GM23338 (cell line): Measurements from ENCODE around the gene SYT12. TPM values are rescaled to one million over a fixed set of nuclear protein-coding genes. Genes with fewer than 3 reads are reported as not detected.

Experiments used
- ATAC-seq: fragments of 200-7000 bp; cut with Tn5 transposase; 3 replicates; pipeline ENCODE4 v1.9.1; 2020
- DNase-seq: peaks from one replicate; pipeline ENCODE4 v3.0.0-alpha.2; 2015; ENCODE audit warnings: low spot score
- H2AFZ ChIP-seq: fragments of 200-600 bp; sonication (generic); 2 replicates; pipeline ENCODE4 v1.8.0; 2016; ENCODE audit warnings: antibody characterized with exemption, mild to moderate bottlenecking, moderate library complexity
- H3F3A ChIP-seq: fragments of 200-600 bp; sonication (generic); replicated peaks from 2 replicates; pipeline ENCODE4 v1.8.0; 2017; ENCODE audit warnings: antibody characterized with exemption, mixed run types, low read depth
- H3K27ac ChIP-seq: fragments of 200-600 bp; sonication (generic); 2 replicates; pipeline ENCODE4 v1.6.1; 2016; ENCODE audit warnings: low read depth
- H3K27me3 ChIP-seq: fragments of 200-600 bp; sonication (generic); 2 replicates; pipeline ENCODE4 v1.8.0; 2016; ENCODE audit warnings: mild to moderate bottlenecking, mixed run types, moderate library complexity; ENCODE audit not compliant: insufficient read depth
- H3K36me3 ChIP-seq: fragments of 200-600 bp; sonication (generic); 2 replicates; pipeline ENCODE4 v1.8.0; 2016; ENCODE audit warnings: mild to moderate bottlenecking; ENCODE audit not compliant: insufficient read depth
- H3K4me1 ChIP-seq: fragments of 200-600 bp; sonication (generic); 2 replicates; pipeline ENCODE4 v1.8.0; 2016; ENCODE audit warnings: mild to moderate bottlenecking, moderate library complexity; ENCODE audit not compliant: insufficient read depth
- H3K4me2 ChIP-seq: fragments of 200-600 bp; sonication (generic); 2 replicates; pipeline ENCODE4 v1.7.1; 2017; ENCODE audit warnings: mixed run types
- H3K4me3 ChIP-seq: fragments of 200-600 bp; sonication (generic); 2 replicates; pipeline ENCODE4 v1.6.1; 2016; ENCODE audit warnings: mixed run types
- H3K79me2 ChIP-seq: fragments of 200-600 bp; sonication (generic); replicated peaks from 2 replicates; pipeline ENCODE4 v1.8.0; 2017; ENCODE audit warnings: mild to moderate bottlenecking; ENCODE audit not compliant: insufficient read depth
- H3K9me2 ChIP-seq: fragments of 200-600 bp; sonication (generic); 2 replicates; pipeline ENCODE4 v1.8.0; 2017; ENCODE audit not compliant: insufficient read depth
- H4K20me1 ChIP-seq: fragments of 200-600 bp; sonication (generic); replicated peaks from 2 replicates; pipeline ENCODE4 v1.8.0; 2017; ENCODE audit warnings: mild to moderate bottlenecking; ENCODE audit not compliant: insufficient read depth
- H3K27ac Mint-ChIP-seq: 2 replicates; pipeline ENCODE4 v1.8.0; 2020; ENCODE audit warnings: inconsistent platforms, mild to moderate bottlenecking, moderate library complexity, mixed read lengths
- H3K27me3 Mint-ChIP-seq: 3 replicates; pipeline ENCODE4 v1.8.0; 2022; ENCODE audit warnings: low read depth, mild to moderate bottlenecking, moderate library complexity, mixed read lengths, inconsistent platforms; ENCODE audit not compliant: insufficient read depth, poor library complexity
- H3K36me3 Mint-ChIP-seq: 3 replicates; pipeline ENCODE4 v1.8.0; 2021; ENCODE audit warnings: low read depth, mild to moderate bottlenecking, inconsistent platforms, moderate library complexity, mixed read lengths
- H3K4me1 Mint-ChIP-seq: 3 replicates; pipeline ENCODE4 v1.8.0; 2020; ENCODE audit warnings: mild to moderate bottlenecking, inconsistent platforms, mixed read lengths
- H3K4me3 Mint-ChIP-seq: 3 replicates; pipeline ENCODE4 v1.8.0; 2021; ENCODE audit warnings: moderate library complexity, mild to moderate bottlenecking, inconsistent platforms, mixed read lengths
- H3K9me3 Mint-ChIP-seq: 3 replicates; pipeline ENCODE4 v1.8.0; 2020; ENCODE audit warnings: moderate library complexity, mild to moderate bottlenecking, inconsistent platforms, mixed read lengths
- CREB1 ChIP-seq: fragments of 250-450 bp; sonication (Bioruptor Pico); IDR thresholded peaks from 2 replicates; pipeline ENCODE4 v1.5.0; 2020; ENCODE audit warnings: low read depth, mild to moderate bottlenecking, moderate library complexity
- EZH2phosphoT487 ChIP-seq: fragments of 200-600 bp; sonication (generic); IDR thresholded peaks from one replicate; pipeline ENCODE4 v1.8.1; 2018; ENCODE audit warnings: antibody characterized with exemption; ENCODE audit not compliant: unreplicated experiment
- NANOG ChIP-seq: IDR thresholded peaks from 2 replicates; pipeline ENCODE4 v1.6.1; 2016; ENCODE audit warnings: antibody characterized with exemption, borderline replicate concordance
- ZNF114 ChIP-seq: fragments of 250-450 bp; sonication (Bioruptor Pico); IDR thresholded peaks from 2 replicates; pipeline ENCODE4 v1.5.0; 2020; ENCODE audit warnings: mild to moderate bottlenecking, moderate library complexity
- ZNF331 ChIP-seq: fragments of 250-450 bp; sonication (Bioruptor Pico); IDR thresholded peaks from 2 replicates; pipeline ENCODE4 v1.5.0; 2020; ENCODE audit warnings: low read depth, mild to moderate bottlenecking, moderate library complexity
- polyA plus RNA-seq: library from polyadenylated mRNA; unstranded; fragments of >200 nt; fragmentation: Nextera tagmentation; extraction: Ambion mirVana; gene quantifications from 2 replicates; pipeline ENCODE4 v1.2.1, GENCODE V29; 2016
- total RNA-seq: library from RNA; depleted of rRNA; stranded (reverse); fragments of >200 nt; shearing (Covaris generic); gene quantifications from 2 replicates; pipeline ENCODE4 v1.2.3, GENCODE V29; 2014
- TF ChIP-seq, protein P1 (sequence below): IDR thresholded peaks from 2 replicates; pipeline ENCODE4 v1.6.1; 2016; ENCODE audit warnings: antibody characterized with exemption
- TF ChIP-seq, protein P2 (sequence below): fragments of 250-450 bp; sonication (Bioruptor Pico); IDR thresholded peaks from 2 replicates; pipeline ENCODE4 v1.5.0; 2020; ENCODE audit warnings: mild to moderate bottlenecking, moderate library complexity
- TF ChIP-seq, protein P3 (sequence below), 2 experiments: fragments of 200-600 bp in 1 of 2; sonication (generic) in 1 of 2; conservative IDR thresholded peaks; 2 replicates each; pipeline versions ENCODE4 v1.5.1 to v1.6.1; 2016 to 2017; ENCODE audit warnings: antibody characterized with exemption in 2 of 2, low read depth in 2 of 2, mild to moderate bottlenecking in 2 of 2, moderate library complexity in 1 of 2

Gene SYT12
- total and polyA plus RNA-seq, 2 experiments from 2014 or later = 0.92 to 2.5 TPM

DNA sequence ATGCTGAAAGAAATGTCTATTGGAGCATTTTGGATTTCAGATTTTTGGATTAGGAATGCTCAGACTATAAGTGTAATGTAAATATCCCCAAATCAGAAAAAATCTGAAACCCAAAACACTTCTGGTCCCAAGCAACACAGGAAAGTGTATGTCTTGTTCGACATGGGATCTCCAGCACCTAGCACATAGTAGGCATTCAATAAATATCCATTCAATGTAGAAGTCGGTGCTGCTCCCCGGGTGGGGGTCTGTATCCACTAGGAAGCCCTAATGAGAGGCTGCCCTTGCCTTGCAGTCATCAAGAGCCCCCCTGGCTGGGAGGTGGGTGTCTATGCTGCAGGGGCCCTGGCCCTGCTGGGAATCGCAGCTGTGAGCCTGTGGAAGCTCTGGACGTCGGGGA lies 11.4 kb downstream of the SYT12 start:
- Mint-ChIP-seq H3K27ac (no peak overlapping the region), H3K27me3 (peaks cover 11% of the 10 kb centered on the region)
- H3K27ac ChIP-seq = no peak overlapping the region

More for the DNA sequence above, 11.4 kb downstream of the SYT12 start:
- H4K20me1 ChIP-seq = no peaks in the 10 kb centered on the region
- no peaks in the 10 kb centered on the region for H3K9me3 Mint-ChIP-seq
- no peaks in the 10 kb centered on the region; the same call in 1 of the 2 replicates for H3K4me1 ChIP-seq
- no peaks in the 10 kb centered on the region for H3K36me3 Mint-ChIP-seq
- no peak overlapping the region for H3K4me2 ChIP-seq
- TF ChIP-seq ZNF114 (no peak), NANOG (no peak), ZNF331 (CRISPR knock-in tag) (no peak), CREB1 (CRISPR knock-in tag) (no peak), EZH2phosphoT487 (no peak)
- TF ChIP-seq, protein P1, sequence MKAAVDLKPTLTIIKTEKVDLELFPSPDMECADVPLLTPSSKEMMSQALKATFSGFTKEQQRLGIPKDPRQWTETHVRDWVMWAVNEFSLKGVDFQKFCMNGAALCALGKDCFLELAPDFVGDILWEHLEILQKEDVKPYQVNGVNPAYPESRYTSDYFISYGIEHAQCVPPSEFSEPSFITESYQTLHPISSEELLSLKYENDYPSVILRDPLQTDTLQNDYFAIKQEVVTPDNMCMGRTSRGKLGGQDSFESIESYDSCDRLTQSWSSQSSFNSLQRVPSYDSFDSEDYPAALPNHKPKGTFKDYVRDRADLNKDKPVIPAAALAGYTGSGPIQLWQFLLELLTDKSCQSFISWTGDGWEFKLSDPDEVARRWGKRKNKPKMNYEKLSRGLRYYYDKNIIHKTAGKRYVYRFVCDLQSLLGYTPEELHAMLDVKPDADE = no peak
- TF ChIP-seq, protein P2, sequence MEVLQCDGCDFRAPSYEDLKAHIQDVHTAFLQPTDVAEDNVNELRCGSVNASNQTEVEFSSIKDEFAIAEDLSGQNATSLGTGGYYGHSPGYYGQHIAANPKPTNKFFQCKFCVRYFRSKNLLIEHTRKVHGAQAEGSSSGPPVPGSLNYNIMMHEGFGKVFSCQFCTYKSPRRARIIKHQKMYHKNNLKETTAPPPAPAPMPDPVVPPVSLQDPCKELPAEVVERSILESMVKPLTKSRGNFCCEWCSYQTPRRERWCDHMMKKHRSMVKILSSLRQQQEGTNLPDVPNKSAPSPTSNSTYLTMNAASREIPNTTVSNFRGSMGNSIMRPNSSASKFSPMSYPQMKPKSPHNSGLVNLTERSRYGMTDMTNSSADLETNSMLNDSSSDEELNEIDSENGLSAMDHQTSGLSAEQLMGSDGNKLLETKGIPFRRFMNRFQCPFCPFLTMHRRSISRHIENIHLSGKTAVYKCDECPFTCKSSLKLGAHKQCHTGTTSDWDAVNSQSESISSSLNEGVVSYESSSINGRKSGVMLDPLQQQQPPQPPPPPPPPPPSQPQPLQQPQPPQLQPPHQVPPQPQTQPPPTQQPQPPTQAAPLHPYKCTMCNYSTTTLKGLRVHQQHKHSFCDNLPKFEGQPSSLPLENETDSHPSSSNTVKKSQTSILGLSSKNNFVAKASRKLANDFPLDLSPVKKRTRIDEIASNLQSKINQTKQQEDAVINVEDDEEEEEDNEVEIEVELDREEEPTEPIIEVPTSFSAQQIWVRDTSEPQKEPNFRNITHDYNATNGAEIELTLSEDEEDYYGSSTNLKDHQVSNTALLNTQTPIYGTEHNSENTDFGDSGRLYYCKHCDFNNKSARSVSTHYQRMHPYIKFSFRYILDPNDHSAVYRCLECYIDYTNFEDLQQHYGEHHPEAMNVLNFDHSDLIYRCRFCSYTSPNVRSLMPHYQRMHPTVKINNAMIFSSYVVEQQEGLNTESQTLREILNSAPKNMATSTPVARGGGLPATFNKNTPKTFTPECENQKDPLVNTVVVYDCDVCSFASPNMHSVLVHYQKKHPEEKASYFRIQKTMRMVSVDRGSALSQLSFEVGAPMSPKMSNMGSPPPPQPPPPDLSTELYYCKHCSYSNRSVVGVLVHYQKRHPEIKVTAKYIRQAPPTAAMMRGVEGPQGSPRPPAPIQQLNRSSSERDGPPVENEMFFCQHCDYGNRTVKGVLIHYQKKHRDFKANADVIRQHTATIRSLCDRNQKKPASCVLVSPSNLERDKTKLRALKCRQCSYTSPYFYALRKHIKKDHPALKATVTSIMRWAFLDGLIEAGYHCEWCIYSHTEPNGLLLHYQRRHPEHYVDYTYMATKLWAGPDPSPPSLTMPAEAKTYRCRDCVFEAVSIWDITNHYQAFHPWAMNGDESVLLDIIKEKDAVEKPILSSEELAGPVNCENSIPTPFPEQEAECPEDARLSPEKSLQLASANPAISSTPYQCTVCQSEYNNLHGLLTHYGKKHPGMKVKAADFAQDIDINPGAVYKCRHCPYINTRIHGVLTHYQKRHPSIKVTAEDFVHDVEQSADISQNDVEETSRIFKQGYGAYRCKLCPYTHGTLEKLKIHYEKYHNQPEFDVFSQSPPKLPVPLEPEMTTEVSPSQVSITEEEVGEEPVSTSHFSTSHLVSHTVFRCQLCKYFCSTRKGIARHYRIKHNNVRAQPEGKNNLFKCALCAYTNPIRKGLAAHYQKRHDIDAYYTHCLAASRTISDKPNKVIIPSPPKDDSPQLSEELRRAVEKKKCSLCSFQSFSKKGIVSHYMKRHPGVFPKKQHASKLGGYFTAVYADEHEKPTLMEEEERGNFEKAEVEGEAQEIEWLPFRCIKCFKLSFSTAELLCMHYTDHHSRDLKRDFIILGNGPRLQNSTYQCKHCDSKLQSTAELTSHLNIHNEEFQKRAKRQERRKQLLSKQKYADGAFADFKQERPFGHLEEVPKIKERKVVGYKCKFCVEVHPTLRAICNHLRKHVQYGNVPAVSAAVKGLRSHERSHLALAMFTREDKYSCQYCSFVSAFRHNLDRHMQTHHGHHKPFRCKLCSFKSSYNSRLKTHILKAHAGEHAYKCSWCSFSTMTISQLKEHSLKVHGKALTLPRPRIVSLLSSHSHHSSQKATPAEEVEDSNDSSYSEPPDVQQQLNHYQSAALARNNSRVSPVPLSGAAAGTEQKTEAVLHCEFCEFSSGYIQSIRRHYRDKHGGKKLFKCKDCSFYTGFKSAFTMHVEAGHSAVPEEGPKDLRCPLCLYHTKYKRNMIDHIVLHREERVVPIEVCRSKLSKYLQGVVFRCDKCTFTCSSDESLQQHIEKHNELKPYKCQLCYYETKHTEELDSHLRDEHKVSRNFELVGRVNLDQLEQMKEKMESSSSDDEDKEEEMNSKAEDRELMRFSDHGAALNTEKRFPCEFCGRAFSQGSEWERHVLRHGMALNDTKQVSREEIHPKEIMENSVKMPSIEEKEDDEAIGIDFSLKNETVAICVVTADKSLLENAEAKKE (CRISPR knock-in tag) = no peak
- TF ChIP-seq, protein P3, sequence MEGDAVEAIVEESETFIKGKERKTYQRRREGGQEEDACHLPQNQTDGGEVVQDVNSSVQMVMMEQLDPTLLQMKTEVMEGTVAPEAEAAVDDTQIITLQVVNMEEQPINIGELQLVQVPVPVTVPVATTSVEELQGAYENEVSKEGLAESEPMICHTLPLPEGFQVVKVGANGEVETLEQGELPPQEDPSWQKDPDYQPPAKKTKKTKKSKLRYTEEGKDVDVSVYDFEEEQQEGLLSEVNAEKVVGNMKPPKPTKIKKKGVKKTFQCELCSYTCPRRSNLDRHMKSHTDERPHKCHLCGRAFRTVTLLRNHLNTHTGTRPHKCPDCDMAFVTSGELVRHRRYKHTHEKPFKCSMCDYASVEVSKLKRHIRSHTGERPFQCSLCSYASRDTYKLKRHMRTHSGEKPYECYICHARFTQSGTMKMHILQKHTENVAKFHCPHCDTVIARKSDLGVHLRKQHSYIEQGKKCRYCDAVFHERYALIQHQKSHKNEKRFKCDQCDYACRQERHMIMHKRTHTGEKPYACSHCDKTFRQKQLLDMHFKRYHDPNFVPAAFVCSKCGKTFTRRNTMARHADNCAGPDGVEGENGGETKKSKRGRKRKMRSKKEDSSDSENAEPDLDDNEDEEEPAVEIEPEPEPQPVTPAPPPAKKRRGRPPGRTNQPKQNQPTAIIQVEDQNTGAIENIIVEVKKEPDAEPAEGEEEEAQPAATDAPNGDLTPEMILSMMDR (conservative IDR thresholded peaks at IDR 0.05; ENCODE audit: low read depth in 2 of 2) = no peak
- H3K9me2 ChIP-seq = no peaks in the 10 kb centered on the region
- H3F3A ChIP-seq = no peaks in the 10 kb centered on the region
- H3K27me3 ChIP-seq = no peaks in the 10 kb centered on the region
- H3K4me1 Mint-ChIP-seq = peaks cover 11% of the 10 kb centered on the region
- H3K79me2 ChIP-seq = no peaks in the 10 kb centered on the region
- DNase-seq (no peak), ATAC-seq (no peak)
- no peak overlapping the region for H3K4me3 ChIP-seq
- no peaks in the 10 kb centered on the region for H3K36me3 ChIP-seq
- no peak overlapping the region for H3K4me3 Mint-ChIP-seq
- H2AFZ ChIP-seq = no peak overlapping the region
